GM23248 (cell line): ENCODE data around the gene PPP1CB. TPM values are rescaled to one million over a fixed set of nuclear protein-coding genes. Genes with fewer than 3 reads are reported as not detected.

Experiments used
- DNase-seq: peaks from one replicate; pipeline ENCODE4 v3.0.0-alpha.2; 2015
- H2AFZ ChIP-seq: fragments of 200-600 bp; sonication (generic); 2 replicates; pipeline ENCODE4 v1.6.1; 2016; ENCODE audit warnings: antibody characterized with exemption
- H3F3A ChIP-seq: fragments of 200-600 bp; sonication (generic); 2 replicates; pipeline ENCODE4 v1.6.1; 2016; ENCODE audit warnings: mild to moderate bottlenecking, antibody characterized with exemption, mixed run types; ENCODE audit not compliant: insufficient read depth
- H3K27ac ChIP-seq: fragments of 200-600 bp; sonication (generic); 2 replicates; pipeline ENCODE4 v1.5.1; 2016; ENCODE audit warnings: mild to moderate bottlenecking
- H3K27me3 ChIP-seq: fragments of 200-600 bp; sonication (generic); replicated peaks from 2 replicates; pipeline ENCODE4 v1.6.1; 2016; ENCODE audit warnings: mild to moderate bottlenecking; ENCODE audit not compliant: insufficient read depth
- H3K36me3 ChIP-seq: fragments of 200-600 bp; sonication (generic); 2 replicates; pipeline ENCODE4 v1.6.1; 2016; ENCODE audit warnings: low read depth, mild to moderate bottlenecking
- H3K4me1 ChIP-seq: fragments of 200-600 bp; sonication (generic); 2 replicates; pipeline ENCODE4 v1.6.1; 2016; ENCODE audit warnings: mild to moderate bottlenecking; ENCODE audit not compliant: insufficient read depth
- H3K4me2 ChIP-seq: fragments of 200-600 bp; sonication (generic); one replicate; pipeline ENCODE4 v1.6.1; 2016; ENCODE audit warnings: mild to moderate bottlenecking; ENCODE audit not compliant: unreplicated experiment
- H3K4me3 ChIP-seq: fragments of 200-600 bp; sonication (generic); 2 replicates; pipeline ENCODE4 v1.5.1; 2016; ENCODE audit warnings: mild to moderate bottlenecking
- H3K79me2 ChIP-seq: fragments of 200-600 bp; sonication (generic); 2 replicates; pipeline ENCODE4 v1.6.1; 2016; ENCODE audit warnings: mild to moderate bottlenecking; ENCODE audit not compliant: insufficient read depth
- H3K9ac ChIP-seq: fragments of 200-600 bp; sonication (generic); 2 replicates; pipeline ENCODE4 v1.6.1; 2016; ENCODE audit warnings: mild to moderate bottlenecking
- H3K9me2 ChIP-seq: fragments of 200-600 bp; sonication (generic); 2 replicates; pipeline ENCODE4 v1.6.1; 2016; ENCODE audit warnings: mixed run types, mild to moderate bottlenecking, moderate library complexity; ENCODE audit not compliant: insufficient read depth
- H3K9me3 ChIP-seq: fragments of 200-600 bp; sonication (generic); one replicate; pipeline ENCODE4 v1.6.1; 2017; ENCODE audit warnings: low read depth
- H4K20me1 ChIP-seq: fragments of 200-600 bp; sonication (generic); 2 replicates; pipeline ENCODE4 v1.6.0; 2016; ENCODE audit not compliant: insufficient read depth
- EZH2 ChIP-seq: fragments of 200-600 bp; sonication (generic); IDR thresholded peaks from 2 replicates; pipeline ENCODE4 v1.6.1; 2018; ENCODE audit warnings: antibody characterized with exemption, mild to moderate bottlenecking; ENCODE audit not compliant: insufficient read depth, poor library complexity, severe bottlenecking
- EZH2phosphoT487 ChIP-seq: fragments of 200-600 bp; sonication (generic); IDR thresholded peaks from 2 replicates; pipeline ENCODE4 v1.6.1; 2018; ENCODE audit warnings: antibody characterized with exemption, moderate library complexity, mild to moderate bottlenecking, low read depth; ENCODE audit not compliant: insufficient read depth
- WGBS, 2 experiments: methylation state at CpG; one replicate each; pipeline ENCODE4 v1.1.6; 2015 to 2017; ENCODE audit warnings: low lambda C conversion rate in 2 of 2, low coverage in 1 of 2; ENCODE audit errors: missing lambda C conversion rate in 2 of 2; 5-methylcytosine and 5-hydroxymethylcytosine counted together
- in situ Hi-C: fragments of 300-500 bp; cut with MboI; formaldehyde crosslinking; loops from 2 replicates; pipeline ENCODE4 v1.15.0; 2020
- polyA plus RNA-seq: library from polyadenylated mRNA; unstranded; fragments of >200 nt; fragmentation: Nextera tagmentation; extraction: Ambion mirVana; gene quantifications from 2 replicates; pipeline ENCODE4 v1.2.1, GENCODE V29; 2016
- total RNA-seq: library from RNA; depleted of rRNA; stranded (reverse); fragments of >200 nt; shearing (Covaris generic); gene quantifications from 2 replicates; pipeline ENCODE4 v1.2.3, GENCODE V29; 2014

The PPP1CB gene
- total and polyA plus RNA-seq, 2 experiments from 2014 or later, result 122 to 127 TPM

GRCh38 chr2:28748941-28749340 lies 2.7 kb upstream of the PPP1CB start:
- in situ Hi-C loops, result no loop called here
- H3F3A ChIP-seq, result peaks cover 21% of the 10 kb centered on the region
- H3K4me1 ChIP-seq, result peaks cover 9% of the 10 kb centered on the region
- no peak overlapping the region for H3K27ac ChIP-seq
- WGBS, 2 experiments, result 94 to 100% methylated on average over 1 of the region's 1 CpG
- DNase-seq, result no peak
- TF ChIP-seq EZH2phosphoT487 (no peak), EZH2 (no peak)
- no peaks in the 10 kb centered on the region for H3K36me3 ChIP-seq
- no peak overlapping the region for H3K4me2 ChIP-seq
- H3K9me3 ChIP-seq, result no peaks in the 10 kb centered on the region
- H3K9me2 ChIP-seq, result no peaks in the 10 kb centered on the region
- H4K20me1 ChIP-seq, result no peaks in the 10 kb centered on the region
- 0 out of 2 replicates have a peak overlapping the region, but pooled peaks have one; percentile 77 for H2AFZ ChIP-seq
- H3K9ac ChIP-seq, result no peak overlapping the region
- H3K27me3 ChIP-seq, result no peaks in the 10 kb centered on the region
- H3K79me2 ChIP-seq, result peaks cover 22% of the 10 kb centered on the region
- no peak overlapping the region for H3K4me3 ChIP-seq

- no peaks in the 10 kb centered on the region for H3K36me3 ChIP-seq
- DNase-seq, result no peak
- H3K9me3 ChIP-seq, result no peaks in the 10 kb centered on the region
- in situ Hi-C loops, result no loop called here
- H3K4me3 ChIP-seq, result no peak overlapping the region
- no peaks in the 10 kb centered on the region for H3K9me2 ChIP-seq
- H4K20me1 ChIP-seq, result 0 out of 2 replicates have a peak, but pooled peaks cover 3% of the 10 kb centered on the region
- peaks cover 21% of the 10 kb centered on the region for H3F3A ChIP-seq
- H3K27ac ChIP-seq, result peak overlapping the region; percentile 93; the same call in 1 of the 2 replicates
- H2AFZ ChIP-seq, result peak overlapping the region; percentile 77
- no peak for TF ChIP-seq EZH2
- no peak for TF ChIP-seq EZH2phosphoT487
- no peaks in the 10 kb centered on the region for H3K27me3 ChIP-seq
- peaks cover 12% of the 10 kb centered on the region for H3K4me1 ChIP-seq
- WGBS, 2 experiments, result 95 to 97% methylated on average over 6 of the region's 6 CpGs
- H3K4me2 ChIP-seq, result no peak overlapping the region
- H3K79me2 ChIP-seq, result peaks cover 28% of the 10 kb centered on the region
- H3K9ac ChIP-seq, result no peak overlapping the region
These were observed 2.1 kb upstream of the PPP1CB start for GRCh38 chr2:28749526-28749925.

- TF ChIP-seq EZH2phosphoT487 (no peak), EZH2 (no peak)
- in situ Hi-C loops, result loop anchor here (10.0 kb wide), 1 partner anchor 156 kb away; no protein-coding TSS in a partner anchor
- no peaks in the 10 kb centered on the region for H3K9me3 ChIP-seq
- H3K4me3 ChIP-seq, result peak overlapping the region; percentile 88
- peaks cover 38% of the 10 kb centered on the region for H3K79me2 ChIP-seq
- peaks cover 12% of the 10 kb centered on the region for H4K20me1 ChIP-seq
- H3F3A ChIP-seq, result peaks cover 27% of the 10 kb centered on the region
- H2AFZ ChIP-seq, result peak overlapping the region; percentile 77
- H3K4me1 ChIP-seq, result peaks cover 23% of the 10 kb centered on the region
- peak overlapping the region; percentile 93 for H3K27ac ChIP-seq
- peak; percentile 84 for DNase-seq
- H3K9ac ChIP-seq, result peak overlapping the region; percentile 98
- no peaks in the 10 kb centered on the region for H3K9me2 ChIP-seq
- 8 to 11% methylated on average over 14 of the region's 14 CpGs for WGBS, 2 experiments
- H3K36me3 ChIP-seq, result no peaks in the 10 kb centered on the region
- H3K4me2 ChIP-seq, result peak overlapping the region; percentile 84
- H3K27me3 ChIP-seq, result no peaks in the 10 kb centered on the region
These were observed 1.0 kb upstream of the PPP1CB start for GRCh38 chr2:28750316-28751251.

GRCh38 chr2:28751956-28752630 lies 463 bp downstream of the PPP1CB start:
- peak overlapping the region; percentile 88 for H3K4me3 ChIP-seq
- H3K9me3 ChIP-seq, result no peaks in the 10 kb centered on the region
- DNase-seq, result peak; percentile 62
- peaks cover 25% of the 10 kb centered on the region for H4K20me1 ChIP-seq
- H3K27ac ChIP-seq, result peak overlapping the region; percentile 93
- H3K4me2 ChIP-seq, result peak overlapping the region; percentile 84
- TF ChIP-seq EZH2 (no peak), EZH2phosphoT487 (no peak)
- peaks cover 38% of the 10 kb centered on the region for H3K4me1 ChIP-seq
- no peaks in the 10 kb centered on the region for H3K27me3 ChIP-seq
- 1 to 4% methylated on average over 44 to 65 of the region's 78 CpGs for WGBS, 2 experiments
- peaks cover 53% of the 10 kb centered on the region for H3K79me2 ChIP-seq
- H3K9ac ChIP-seq, result peak overlapping the region; percentile 98
- H3K9me2 ChIP-seq, result no peaks in the 10 kb centered on the region
- peaks cover 38% of the 10 kb centered on the region for H3F3A ChIP-seq
- in situ Hi-C loops, result loop anchor here (10.0 kb wide), 1 partner anchor 157 kb away; no protein-coding TSS in a partner anchor
- no peaks in the 10 kb centered on the region for H3K36me3 ChIP-seq
- peak overlapping the region; percentile 70 for H2AFZ ChIP-seq
